Kidney epithelial cell (primary cell): ENCODE measurements around the gene CUBN. TPM values are rescaled to one million over a fixed set of nuclear protein-coding genes. Genes with fewer than 3 reads are reported as not detected.

ENCODE experiments used
- DNase-seq: peaks from one replicate; pipeline ENCODE4 v3.0.0-alpha.2; 2010; ENCODE audit warnings: low read depth
- H3K27me3 ChIP-seq: 2 replicates; pipeline ENCODE4 v1.6.0; 2011; ENCODE audit warnings: low read length; ENCODE audit not compliant: control insufficient read depth, insufficient read depth
- H3K36me3 ChIP-seq: 2 replicates; pipeline ENCODE4 v1.5.1; 2011; ENCODE audit warnings: low read length; ENCODE audit not compliant: control insufficient read depth, insufficient read depth
- H3K4me3 ChIP-seq: 2 replicates; pipeline ENCODE4 v1.5.1; 2011; ENCODE audit warnings: low read depth, mild to moderate bottlenecking, control low read depth, low read length
- CTCF ChIP-seq: IDR thresholded peaks from 2 replicates; pipeline ENCODE4 v1.5.1; 2011; ENCODE audit warnings: mild to moderate bottlenecking, moderate library complexity, low read length, control low read depth, inconsistent platforms; ENCODE audit not compliant: insufficient read depth, poor library complexity, severe bottlenecking
- total RNA-seq: library from RNA; depleted of rRNA; stranded (reverse); fragments of >200 nt; gene quantifications from 2 replicates; pipeline ENCODE4 v1.2.3, GENCODE V29; 2015

CUBN gene
- total RNA-seq, 1 donor from 2014 or later, result 1.3 TPM

GRCh38 chr10:17113346-17113745 lies 16.3 kb downstream of the CUBN start:
- DNase-seq, result no peak
- Histone ChIP-seq H3K4me3 (no peak overlapping the region), H3K36me3 (no peaks in the 10 kb centered on the region), H3K27me3 (no peaks in the 10 kb centered on the region)
- TF ChIP-seq CTCF, result no peak

- H3K27me3 ChIP-seq, result no peaks in the 10 kb centered on the region
- TF ChIP-seq CTCF, result no peak
- no peak for DNase-seq
These were observed 17.0 kb downstream of the CUBN start for GRCh38 chr10:17112566-17112965.

GRCh38 chr10:17109475-17110207 lies 20.0 kb downstream of the CUBN start:
- H3K36me3 ChIP-seq, result no peaks in the 10 kb centered on the region
- H3K4me3 ChIP-seq, result no peak overlapping the region
- no peaks in the 10 kb centered on the region for H3K27me3 ChIP-seq
- DNase-seq, result no peak
- no peak for TF ChIP-seq CTCF

More at GRCh38 chr10:17112566-17112965, 17.0 kb downstream of the CUBN start:
- Histone ChIP-seq H3K36me3 (no peaks in the 10 kb centered on the region), H3K4me3 (no peak overlapping the region)

- TF ChIP-seq CTCF, result no peak
- no peak for DNase-seq
- Histone ChIP-seq H3K4me3 (no peak overlapping the region), H3K36me3 (no peaks in the 10 kb centered on the region), H3K27me3 (no peaks in the 10 kb centered on the region)
These were observed 20.6 kb downstream of the CUBN start for GRCh38 chr10:17109046-17109445.

GRCh38 chr10:17106991-17107390 lies 22.6 kb downstream of the CUBN start:
- Histone ChIP-seq H3K4me3 (no peak overlapping the region), H3K36me3 (no peaks in the 10 kb centered on the region), H3K27me3 (no peaks in the 10 kb centered on the region)
- DNase-seq, result no peak
- TF ChIP-seq CTCF, result no peak

GRCh38 chr10:17101910-17102266 lies 27.7 kb downstream of the CUBN start:
- Histone ChIP-seq H3K27me3 (no peaks in the 10 kb centered on the region), H3K4me3 (no peak overlapping the region), H3K36me3 (no peaks in the 10 kb centered on the region)
- no peak for TF ChIP-seq CTCF
- no peak for DNase-seq
